Testis (tissue), 3 donors: ENCODE results near the gene ZKSCAN3. TPM values are rescaled to one million over a fixed set of nuclear protein-coding genes. Genes with fewer than 3 reads are reported as not detected.
"Not testable (repeated sequence)": the region's sequence is repeated elsewhere in the genome, so short reads cannot be mapped to it uniquely, and the experiment has no call there.

Experiments
- DNase-seq: peaks from one replicate; pipeline ENCODE4 v3.0.0-alpha.2; 2019
- H3K27ac ChIP-seq, 2 donors: fragments of 200-600 bp; sonication (generic); one replicate each; pipeline ENCODE4 v1.5.1; 2019
- H3K27me3 ChIP-seq: fragments of 200-600 bp; sonication (generic); one replicate; pipeline ENCODE4 v1.5.1; 2019
- H3K36me3 ChIP-seq: fragments of 200-600 bp; sonication (generic); one replicate; pipeline ENCODE4 v1.5.1; 2017; ENCODE audit warnings: low read depth; ENCODE audit errors: missing control alignments
- H3K4me1 ChIP-seq: fragments of 200-600 bp; sonication (generic); one replicate; pipeline ENCODE4 v1.5.1; 2019
- H3K4me3 ChIP-seq, 2 donors: fragments of 200-600 bp; sonication (generic); one replicate each; pipeline ENCODE4 v1.5.1; 2017 to 2019
- H3K9me3 ChIP-seq: fragments of 200-600 bp; sonication (generic); one replicate; pipeline ENCODE4 v1.5.1; 2017
- POLR2A ChIP-seq: fragments of 450-650 bp; IDR thresholded peaks from one replicate; pipeline ENCODE4 v1.6.1; 2017; ENCODE audit warnings: antibody characterized with exemption, mild to moderate bottlenecking, moderate library complexity
- WGBS, 2 donors: methylation state at CpG; one replicate each; pipeline ENCODE4 v1.1.5; 2018; 5-methylcytosine and 5-hydroxymethylcytosine counted together
- intact Hi-C: fragments of 100-400 bp; cut with DNase I; formaldehyde crosslinking; loops from one replicate; pipeline ENCODE4 v1.15.1; 2023; ENCODE audit warnings: low total_unique reads
- polyA plus RNA-seq: library from polyadenylated mRNA; stranded (reverse); fragments of 350-450 nt; fragmentation: Illumina TruSeq; extraction: RNeasy Lipid Tissue Mini Kit (QIAGEN cat#74804); gene quantifications from one replicate; pipeline ENCODE4 v1.2.3, GENCODE V29; 2014; ENCODE audit warnings: low read depth, low replicate concordance; ENCODE audit not compliant: insufficient read depth
- total RNA-seq, 2 donors: library from RNA; depleted of rRNA; stranded (reverse); fragments of >200 nt; gene quantifications; one replicate each; pipeline ENCODE4 v1.2.3, GENCODE V29; 2016
- TF ChIP-seq, protein P1 (sequence below), 3 experiments: fragments of 450-650 bp in 2 of 3; fragments of 200-600 bp in 1 of 3; sonication (generic) in 1 of 3; IDR thresholded peaks; one replicate each; pipeline ENCODE4 v1.5.1; 2016 to 2019; ENCODE audit warnings: antibody characterized with exemption in 3 of 3, mild to moderate bottlenecking in 2 of 3, moderate library complexity in 1 of 3

ZKSCAN3 gene
- total and polyA plus RNA-seq, 3 donors from 2014 or later, result 5.4 to 8.3 (median 8.1) TPM

GRCh38 chr6:28395918-28396317 is 46.2 kb downstream of the ZKSCAN3 start:
- TF ChIP-seq, protein P1, sequence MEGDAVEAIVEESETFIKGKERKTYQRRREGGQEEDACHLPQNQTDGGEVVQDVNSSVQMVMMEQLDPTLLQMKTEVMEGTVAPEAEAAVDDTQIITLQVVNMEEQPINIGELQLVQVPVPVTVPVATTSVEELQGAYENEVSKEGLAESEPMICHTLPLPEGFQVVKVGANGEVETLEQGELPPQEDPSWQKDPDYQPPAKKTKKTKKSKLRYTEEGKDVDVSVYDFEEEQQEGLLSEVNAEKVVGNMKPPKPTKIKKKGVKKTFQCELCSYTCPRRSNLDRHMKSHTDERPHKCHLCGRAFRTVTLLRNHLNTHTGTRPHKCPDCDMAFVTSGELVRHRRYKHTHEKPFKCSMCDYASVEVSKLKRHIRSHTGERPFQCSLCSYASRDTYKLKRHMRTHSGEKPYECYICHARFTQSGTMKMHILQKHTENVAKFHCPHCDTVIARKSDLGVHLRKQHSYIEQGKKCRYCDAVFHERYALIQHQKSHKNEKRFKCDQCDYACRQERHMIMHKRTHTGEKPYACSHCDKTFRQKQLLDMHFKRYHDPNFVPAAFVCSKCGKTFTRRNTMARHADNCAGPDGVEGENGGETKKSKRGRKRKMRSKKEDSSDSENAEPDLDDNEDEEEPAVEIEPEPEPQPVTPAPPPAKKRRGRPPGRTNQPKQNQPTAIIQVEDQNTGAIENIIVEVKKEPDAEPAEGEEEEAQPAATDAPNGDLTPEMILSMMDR (IDR thresholded peaks at IDR 0.05), result no peak
- TF ChIP-seq POLR2A, result no peak
- Histone ChIP-seq H3K27me3 (no peaks in the 10 kb centered on the region), H3K4me1 (peaks cover 3% of the 10 kb centered on the region), H3K36me3 (no peaks in the 10 kb centered on the region), H3K27ac (no peak overlapping the region), H3K4me3 (no peak overlapping the region), H3K9me3 (no peaks in the 10 kb centered on the region)
- no peak for DNase-seq
- intact Hi-C loops, result no loop called here
- WGBS, 2 donors, result 91% methylated on average over 4 of the region's 4 CpGs

DNA sequence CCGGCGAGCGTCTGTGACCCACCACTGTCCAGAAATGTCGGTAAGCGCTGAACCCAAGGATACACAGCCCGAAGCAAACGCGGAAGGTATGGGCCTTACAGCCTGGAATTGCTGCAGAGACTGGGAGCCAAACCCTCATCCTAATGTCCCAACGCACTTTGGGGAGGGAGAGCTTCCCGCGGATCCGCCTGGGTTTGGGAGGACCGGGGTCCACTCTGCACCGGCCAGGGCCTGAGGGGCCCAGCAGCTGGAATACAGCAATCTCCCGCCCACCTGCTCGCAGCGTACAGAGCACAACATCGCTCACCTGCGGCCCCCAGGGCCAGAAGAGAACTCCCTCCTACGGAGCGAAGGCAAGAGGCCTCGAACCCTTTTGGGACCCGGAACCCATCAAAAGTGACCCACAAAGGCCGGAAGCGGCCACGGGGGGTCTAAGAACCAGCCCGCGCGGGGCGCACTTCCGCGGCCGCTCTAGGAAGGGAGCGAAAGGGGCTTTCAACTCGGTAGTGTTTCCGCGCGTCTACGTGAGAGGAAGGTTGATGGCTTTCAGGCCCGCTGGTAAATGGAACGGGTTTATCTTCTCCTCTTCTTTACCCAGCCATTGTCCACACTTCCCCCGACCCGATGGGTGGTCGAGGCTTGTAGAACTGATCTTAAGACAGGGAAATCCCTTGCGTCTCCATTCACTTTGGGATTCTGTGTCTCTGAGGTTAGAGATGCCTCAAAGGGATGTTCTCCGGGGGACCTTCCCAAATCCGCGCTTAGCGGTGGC is 49.8 kb downstream of the ZKSCAN3 start, which contains the start of gene ZSCAN12:
ZSCAN12 (minus strand) TSS at position 398 of the 772 bp plus-strand sequence. CDS start 1,342 bp downstream, outside the sequence.
- H3K36me3 ChIP-seq, result no peaks in the 10 kb centered on the region
- peaks cover 3% of the 10 kb centered on the region for H3K4me1 ChIP-seq
- 0 to 1% methylated on average over 22 to 48 of the region's 49 CpGs for WGBS, 2 donors
- DNase-seq, result peak; percentile 93
- no peaks in the 10 kb centered on the region for H3K27me3 ChIP-seq
- TF ChIP-seq POLR2A, result no peak
- TF ChIP-seq, protein P1 (IDR thresholded peaks at IDR 0.05), result peak in 2 of 3 experiments; percentile 32 to 38
- peak within 1 kb of the TSS; percentile 78 to 82 for H3K4me3 ChIP-seq
- intact Hi-C loops, result no loop called here
- no peaks in the 10 kb centered on the region for H3K9me3 ChIP-seq
- H3K27ac ChIP-seq, result peak within 1 kb of the TSS; percentile 57 to 73

DNA sequence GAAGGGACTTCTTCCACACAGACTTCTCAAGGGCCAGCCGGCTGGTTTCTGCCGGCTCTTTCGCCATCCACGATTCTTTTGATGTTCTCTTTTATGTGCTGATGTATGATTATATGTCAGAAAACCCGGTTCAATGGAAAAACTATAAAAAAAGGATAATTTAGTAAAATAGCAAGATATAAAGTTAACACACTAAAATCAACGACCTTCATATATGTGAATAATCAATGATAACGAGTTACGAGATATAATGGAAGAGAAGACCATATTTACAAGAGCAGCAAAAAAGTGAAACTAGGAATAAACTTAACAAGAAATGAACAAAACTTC is 50.3 kb downstream of the ZKSCAN3 start:
- H3K4me3 ChIP-seq, result peak overlapping the region; percentile 78 to 82
- WGBS, 2 donors, result 12 to 21% methylated on average over 8 of the region's 8 CpGs
- DNase-seq, result no peak
- intact Hi-C loops, result no loop called here
- peak overlapping the region; percentile 57 to 73 for H3K27ac ChIP-seq
- TF ChIP-seq, protein P1 (IDR thresholded peaks at IDR 0.05), result no peak
- no peak for TF ChIP-seq POLR2A
- no peaks in the 10 kb centered on the region for H3K9me3 ChIP-seq
- H3K4me1 ChIP-seq, result peaks cover 3% of the 10 kb centered on the region
- H3K36me3 ChIP-seq, result no peaks in the 10 kb centered on the region
- no peaks in the 10 kb centered on the region for H3K27me3 ChIP-seq

DNA sequence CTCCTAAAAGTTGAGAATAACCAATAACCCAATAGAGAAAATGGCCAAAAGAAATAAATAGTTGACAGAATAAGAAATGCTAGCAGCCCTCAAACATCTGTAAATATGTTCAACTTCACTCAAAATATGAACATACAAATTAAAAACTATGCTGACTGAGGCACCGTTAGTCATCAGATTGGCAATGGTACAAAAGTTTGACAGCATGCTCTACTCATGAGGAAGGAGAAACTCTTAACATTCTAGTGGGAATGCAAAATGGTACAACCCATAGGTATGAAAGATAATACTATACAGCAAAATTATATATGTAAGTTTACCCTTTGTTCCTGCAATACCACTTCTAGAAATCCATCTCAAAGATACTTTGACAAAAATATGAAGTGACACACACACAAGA is 51.4 kb downstream of the ZKSCAN3 start:
- TF ChIP-seq POLR2A, result no peak
- TF ChIP-seq, protein P1 (IDR thresholded peaks at IDR 0.05), result no peak
- 80 to 93% methylated on average over 1 of the region's 1 CpG for WGBS, 2 donors
- intact Hi-C loops, result no loop called here

GRCh38 chr6:28402197-28402596 is 52.5 kb downstream of the ZKSCAN3 start:
- intact Hi-C loops, result no loop called here
- Histone ChIP-seq H3K4me3 (no peak overlapping the region), H3K4me1 (peaks cover 3% of the 10 kb centered on the region), H3K27ac (no peak overlapping the region), H3K36me3 (no peaks in the 10 kb centered on the region), H3K9me3 (no peaks in the 10 kb centered on the region), H3K27me3 (no peaks in the 10 kb centered on the region)
- TF ChIP-seq, protein P1 (IDR thresholded peaks at IDR 0.05), result no peak
- TF ChIP-seq POLR2A, result no peak
- WGBS, 2 donors, result 67 to 80% methylated on average over 2 of the region's 2 CpGs
- no peak for DNase-seq

More for the DNA sequence above, 51.4 kb downstream of the ZKSCAN3 start:
- H3K36me3 ChIP-seq, result no peaks in the 10 kb centered on the region
- DNase-seq, result no peak
- H3K27ac ChIP-seq, result no peak overlapping the region
- no peaks in the 10 kb centered on the region for H3K9me3 ChIP-seq
- no peak overlapping the region for H3K4me3 ChIP-seq
- H3K4me1 ChIP-seq, result peaks cover 3% of the 10 kb centered on the region
- H3K27me3 ChIP-seq, result no peaks in the 10 kb centered on the region

GRCh38 chr6:28403923-28404322 is 54.2 kb downstream of the ZKSCAN3 start:
- H3K9me3 ChIP-seq, DNase-seq, H3K27ac ChIP-seq, H3K36me3 ChIP-seq, H3K4me1 ChIP-seq, H3K27me3 ChIP-seq, intact Hi-C loops, H3K4me3 ChIP-seq: not testable (repeated sequence)
- 88 to 91% methylated on average over 5 of the region's 5 CpGs for WGBS, 2 donors
